Stomach smooth muscle (tissue), 2 donors: ENCODE measurements around the gene GSTM1.

Experiments used
- H3K27ac ChIP-seq: one replicate; pipeline ENCODE4 v1.7.0; 2013; ENCODE audit warnings: mild to moderate bottlenecking, low read length, inconsistent platforms
- H3K27me3 ChIP-seq, 2 donors: one replicate each; pipeline ENCODE4 v1.7.0; 2013; ENCODE audit warnings: low read length in 2 of 2; ENCODE audit not compliant: insufficient read depth in 2 of 2, control insufficient read depth in 1 of 2
- H3K36me3 ChIP-seq, 2 donors: one replicate each; pipeline ENCODE4 v1.7.0; 2013; ENCODE audit warnings: low read length in 2 of 2; ENCODE audit not compliant: control insufficient read depth in 2 of 2, insufficient read depth in 2 of 2
- H3K4me1 ChIP-seq: one replicate; pipeline ENCODE4 v1.7.0; 2013; ENCODE audit warnings: low read length; ENCODE audit not compliant: control insufficient read depth, insufficient read depth
- H3K4me3 ChIP-seq, 2 donors: one replicate each; pipeline ENCODE4 v1.7.0; 2013; ENCODE audit warnings: low read length in 2 of 2
- H3K9ac ChIP-seq, 2 donors: one replicate each; pipeline ENCODE4 v1.7.0; 2013; ENCODE audit warnings: low read length in 2 of 2, mild to moderate bottlenecking in 1 of 2
- H3K9me3 ChIP-seq, 2 donors: one replicate each; pipeline ENCODE4 v1.7.0; 2013; ENCODE audit warnings: low read length in 2 of 2; ENCODE audit not compliant: control insufficient read depth in 2 of 2
- donor health status: healthy.
- donor health status: Pancreatic carcinoma.

GSTM1 gene

DNA sequence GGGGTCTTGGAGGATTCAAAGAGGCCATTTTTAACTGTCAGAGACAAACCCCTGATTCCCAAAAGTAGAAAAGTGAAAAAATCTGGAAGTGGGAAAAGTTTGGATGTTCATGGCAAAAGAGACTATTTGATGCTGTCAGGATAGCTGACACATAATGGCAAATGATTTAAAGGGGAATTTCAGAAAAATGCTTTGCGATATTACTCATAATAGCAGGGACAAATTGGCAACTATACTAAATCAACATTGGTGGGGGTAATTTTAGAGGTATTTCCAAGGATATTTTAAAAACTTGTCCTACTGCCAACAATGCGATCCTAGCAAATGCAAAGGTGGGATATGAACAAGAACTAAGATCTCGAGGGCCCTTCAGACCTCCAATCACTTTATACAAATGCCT, 37.0 kb upstream of the GSTM1 start:
- Histone ChIP-seq H3K27me3 (no peaks in the 10 kb centered on the region), H3K27ac (no peak overlapping the region)

DNA sequence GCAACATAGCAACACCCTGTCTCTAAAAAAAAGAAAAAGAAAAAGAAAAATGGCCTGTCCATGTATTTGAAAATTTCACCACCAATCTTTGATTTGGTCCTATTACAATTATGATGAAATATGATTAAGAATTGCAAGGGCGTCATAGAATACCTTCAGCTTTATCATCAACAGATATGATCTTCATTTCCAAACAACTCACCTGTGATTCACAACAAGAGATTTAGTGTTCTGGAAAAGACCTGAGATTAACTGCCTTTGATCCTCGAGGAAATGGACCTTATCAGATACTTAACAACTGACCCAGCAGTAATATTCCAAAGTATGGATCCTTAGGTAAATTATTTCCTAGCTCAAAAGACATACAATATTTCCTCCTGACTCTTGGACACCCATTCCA, 35.2 kb upstream of the GSTM1 start:
- Histone ChIP-seq H3K4me1 (peaks cover 22% of the 10 kb centered on the region), H3K4me3 (no peak overlapping the region), H3K9ac (no peak overlapping the region), H3K27me3 (no peaks in the 10 kb centered on the region), H3K9me3 (no peaks in the 10 kb centered on the region), H3K36me3 (no peaks in the 10 kb centered on the region), H3K27ac (no peak overlapping the region)

More for the DNA sequence above, 37.0 kb upstream of the GSTM1 start:
- peaks cover 11% of the 10 kb centered on the region for H3K4me1 ChIP-seq
- no peak overlapping the region for H3K9ac ChIP-seq
- no peaks in the 10 kb centered on the region for H3K9me3 ChIP-seq
- H3K4me3 ChIP-seq, result no peak overlapping the region
- H3K36me3 ChIP-seq, result no peaks in the 10 kb centered on the region

DNA sequence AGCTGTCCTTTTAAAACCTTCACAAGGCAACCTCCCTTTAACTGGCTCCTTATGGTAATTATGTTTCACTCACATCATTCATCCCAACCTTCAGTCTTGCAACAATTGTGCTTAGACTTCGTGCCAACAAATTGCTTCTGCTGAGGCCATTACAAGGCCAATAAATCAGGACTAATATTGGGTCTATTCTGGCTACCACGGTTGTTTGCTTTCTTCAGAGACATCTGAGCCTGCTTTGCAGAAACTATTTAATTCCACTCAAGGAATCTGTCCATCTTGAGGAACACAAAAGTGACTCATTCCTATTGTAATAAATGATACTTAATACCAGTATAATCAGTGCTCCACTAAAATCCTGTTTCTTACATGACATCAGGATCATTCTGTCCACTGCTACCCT, 34.3 kb upstream of the GSTM1 start:
- Histone ChIP-seq H3K4me3 (no peak overlapping the region), H3K27ac (no peak overlapping the region), H3K27me3 (no peaks in the 10 kb centered on the region), H3K9ac (no peak overlapping the region), H3K36me3 (peaks cover 2 to 3% of the 10 kb centered on the region in 2 donors), H3K4me1 (peaks cover 22% of the 10 kb centered on the region), H3K9me3 (no peaks in the 10 kb centered on the region)

DNA sequence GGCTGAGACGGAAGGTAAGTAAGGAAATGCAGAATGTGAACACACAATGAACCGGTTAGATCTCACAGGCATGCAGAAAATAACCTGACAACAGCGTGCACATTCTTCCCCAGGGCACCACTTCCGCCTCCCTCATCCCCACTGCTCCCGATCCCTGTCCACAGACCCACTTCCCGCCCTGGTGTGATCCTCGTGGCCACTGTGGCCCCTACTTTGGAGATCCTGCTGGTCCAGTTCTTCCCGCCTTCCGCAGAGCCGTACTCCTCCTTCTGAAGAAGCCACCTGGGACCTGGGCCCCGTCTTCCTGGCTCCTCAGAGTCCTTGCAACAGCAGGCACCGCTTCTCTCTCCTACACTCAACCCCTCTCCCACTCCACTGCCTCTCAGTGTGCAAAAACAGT, 33.1 kb upstream of the GSTM1 start:
- Histone ChIP-seq H3K4me1 (peaks cover 22% of the 10 kb centered on the region), H3K4me3 (no peak overlapping the region), H3K9me3 (no peaks in the 10 kb centered on the region), H3K9ac (no peak overlapping the region), H3K27me3 (no peaks in the 10 kb centered on the region), H3K36me3 (peaks cover 4 to 9% of the 10 kb centered on the region in 2 donors), H3K27ac (no peak overlapping the region)

DNA sequence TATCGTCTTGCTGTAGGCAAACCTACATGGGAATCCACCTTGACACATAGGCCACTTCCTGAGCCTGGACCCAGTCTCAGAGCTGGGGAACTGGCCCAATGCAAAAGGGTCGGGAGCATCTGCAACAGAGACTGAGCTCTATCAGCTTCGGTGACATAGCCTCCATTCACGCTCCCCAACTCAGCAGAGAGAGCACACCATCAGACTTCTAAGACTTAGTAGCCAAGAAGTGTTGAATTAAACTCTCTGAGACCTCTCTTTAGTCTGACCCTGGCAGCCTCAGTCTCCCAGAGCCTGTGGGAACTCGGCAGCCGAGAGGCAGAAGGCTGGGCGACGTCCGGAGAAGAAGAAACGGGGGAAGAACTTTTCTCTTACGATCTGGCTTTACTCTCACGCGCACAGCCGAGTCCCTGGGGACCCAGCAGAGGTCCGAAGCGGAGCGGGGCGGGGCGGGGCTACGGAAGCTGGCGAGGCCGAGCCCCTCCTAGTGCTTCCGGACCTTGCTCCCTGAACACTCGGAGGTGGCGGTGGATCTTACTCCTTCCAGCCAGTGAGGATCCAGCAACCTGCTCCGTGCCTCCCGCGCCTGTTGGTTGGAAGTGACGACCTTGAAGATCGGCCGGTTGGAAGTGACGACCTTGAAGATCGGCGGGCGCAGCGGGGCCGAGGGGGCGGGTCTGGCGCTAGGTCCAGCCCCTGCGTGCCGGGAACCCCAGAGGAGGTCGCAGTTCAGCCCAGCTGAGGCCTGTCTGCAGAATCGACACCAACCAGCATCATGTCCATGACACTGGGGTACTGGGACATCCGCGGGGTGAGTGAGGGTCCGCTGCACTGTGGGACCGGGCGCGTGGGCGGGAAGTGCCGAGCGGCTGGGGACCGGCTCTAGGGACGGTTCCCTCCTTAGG, 31.8 kb upstream of the GSTM1 start, which contains the start of gene GSTM4:
TSS of gene GSTM4 (plus strand) at position 485 of the 905 bp plus-strand sequence. CDS start at position 776, 291 bp downstream.
- peaks cover 9 to 16% of the 10 kb centered on the region in 2 donors for H3K36me3 ChIP-seq
- H3K9ac ChIP-seq, result peak within 1 kb of the TSS; percentile 95 to 96
- H3K4me1 ChIP-seq, result peaks cover 22% of the 10 kb centered on the region
- peak within 1 kb of the TSS; percentile 88 for H3K27ac ChIP-seq
- no peaks in the 10 kb centered on the region for H3K9me3 ChIP-seq
- no peaks in the 10 kb centered on the region for H3K27me3 ChIP-seq
- H3K4me3 ChIP-seq, result peak within 1 kb of the TSS; percentile 89 to 90

DNA sequence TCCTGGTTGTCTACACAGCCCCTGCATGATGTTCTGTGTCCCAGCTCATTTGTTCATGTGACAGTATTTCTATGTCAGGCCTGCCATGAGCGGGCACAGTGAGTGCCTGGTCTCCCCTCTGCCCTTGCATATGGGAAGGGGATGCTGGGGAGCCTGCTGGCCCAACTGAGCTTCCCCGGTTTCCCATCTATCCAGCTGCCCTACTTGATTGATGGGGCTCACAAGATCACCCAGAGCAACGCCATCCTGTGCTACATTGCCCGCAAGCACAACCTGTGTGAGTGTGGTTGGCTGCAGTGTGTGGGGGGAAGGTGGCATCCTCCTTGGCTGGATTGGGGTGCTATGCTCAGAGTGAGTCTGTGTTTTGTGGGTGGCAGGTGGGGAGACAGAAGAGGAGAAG, 30.2 kb upstream of the GSTM1 start:
- H3K27ac ChIP-seq, result no peak overlapping the region
- H3K9ac ChIP-seq, result no peak overlapping the region

DNA sequence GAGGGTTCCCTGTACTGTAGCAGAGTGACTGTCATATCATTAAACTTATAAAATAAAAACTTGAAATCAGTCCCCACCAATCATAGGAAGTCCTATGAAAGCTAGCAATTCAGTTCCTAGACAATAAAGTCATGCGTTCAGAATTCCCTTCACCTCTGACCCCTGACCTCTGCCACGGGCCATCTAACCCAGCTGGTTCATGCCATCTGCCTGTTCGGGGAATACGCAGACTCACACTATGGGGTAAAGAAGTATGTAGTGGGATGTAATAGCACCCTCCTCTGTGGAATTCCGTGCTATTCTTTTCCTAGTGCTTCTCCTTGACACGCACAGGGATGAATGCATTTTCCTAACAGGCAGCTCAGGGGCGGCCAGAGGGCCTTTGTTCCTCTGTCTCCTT, 29.6 kb upstream of the GSTM1 start:
- no peak overlapping the region for H3K9ac ChIP-seq
- peaks cover 16 to 22% of the 10 kb centered on the region in 2 donors for H3K36me3 ChIP-seq
- H3K27me3 ChIP-seq, result no peaks in the 10 kb centered on the region
- H3K4me1 ChIP-seq, result peaks cover 22% of the 10 kb centered on the region
- H3K27ac ChIP-seq, result no peak overlapping the region
- no peak overlapping the region for H3K4me3 ChIP-seq
- no peaks in the 10 kb centered on the region for H3K9me3 ChIP-seq

More for the DNA sequence above, 30.2 kb upstream of the GSTM1 start:
- H3K36me3 ChIP-seq, result peaks cover 13 to 22% of the 10 kb centered on the region in 2 donors
- H3K27me3 ChIP-seq, result no peaks in the 10 kb centered on the region
- H3K4me1 ChIP-seq, result peaks cover 22% of the 10 kb centered on the region
- H3K4me3 ChIP-seq, result peak overlapping the region in 1 of 2 donors; percentile 89
- no peaks in the 10 kb centered on the region for H3K9me3 ChIP-seq

DNA sequence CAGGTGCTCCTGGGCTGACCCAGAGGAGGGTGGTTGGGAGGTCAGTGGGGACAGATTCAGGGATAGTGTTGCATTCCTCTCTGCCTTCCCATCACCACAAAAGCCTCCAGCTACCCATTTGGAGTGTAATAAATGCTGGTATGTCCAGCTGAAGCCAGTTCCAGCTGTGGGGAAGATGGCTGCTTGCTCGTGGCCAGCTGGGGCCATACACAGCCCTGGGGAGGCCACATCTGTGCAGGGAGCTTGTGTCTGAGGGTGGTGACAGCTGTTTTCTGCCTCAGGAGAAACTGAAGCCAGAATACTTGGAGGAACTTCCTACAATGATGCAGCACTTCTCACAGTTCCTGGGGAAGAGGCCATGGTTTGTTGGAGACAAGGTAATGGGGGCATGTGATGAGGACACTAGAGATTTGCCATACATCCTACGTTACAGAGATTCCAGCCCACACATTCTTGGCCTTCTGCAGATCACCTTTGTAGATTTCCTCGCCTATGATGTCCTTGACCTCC, 29.0 kb upstream of the GSTM1 start:
- Histone ChIP-seq H3K27ac (no peak overlapping the region), H3K36me3 (peaks cover 16 to 22% of the 10 kb centered on the region in 2 donors)

DNA sequence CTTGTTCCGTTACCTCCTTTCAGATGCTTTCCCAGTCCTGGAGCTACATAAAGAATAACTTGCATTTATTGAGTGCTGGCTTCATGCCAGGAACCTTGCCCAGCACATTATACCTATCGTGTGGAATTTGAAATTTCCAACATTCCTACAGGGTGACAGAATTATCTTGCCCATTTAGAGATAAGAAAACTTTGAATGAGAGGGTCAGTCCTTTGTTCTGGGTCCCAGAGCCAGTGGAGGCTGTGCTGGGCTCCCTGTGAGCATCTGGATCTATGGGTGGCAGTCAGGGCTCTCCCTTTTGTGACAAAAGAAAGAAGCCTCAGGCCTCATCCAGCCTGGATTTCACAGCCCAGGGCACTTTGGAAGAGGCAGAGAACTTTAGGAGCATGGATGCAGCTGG, 28.5 kb upstream of the GSTM1 start:
- Histone ChIP-seq H3K27ac (no peak overlapping the region), H3K9me3 (no peaks in the 10 kb centered on the region), H3K9ac (no peak overlapping the region), H3K36me3 (peaks cover 16 to 22% of the 10 kb centered on the region in 2 donors), H3K4me3 (no peak overlapping the region), H3K27me3 (no peaks in the 10 kb centered on the region), H3K4me1 (peaks cover 22% of the 10 kb centered on the region)

More for the DNA sequence above, 29.0 kb upstream of the GSTM1 start:
- Histone ChIP-seq H3K27me3 (no peaks in the 10 kb centered on the region), H3K4me1 (peaks cover 22% of the 10 kb centered on the region), H3K9ac (no peak overlapping the region), H3K9me3 (no peaks in the 10 kb centered on the region), H3K4me3 (no peak overlapping the region)

DNA sequence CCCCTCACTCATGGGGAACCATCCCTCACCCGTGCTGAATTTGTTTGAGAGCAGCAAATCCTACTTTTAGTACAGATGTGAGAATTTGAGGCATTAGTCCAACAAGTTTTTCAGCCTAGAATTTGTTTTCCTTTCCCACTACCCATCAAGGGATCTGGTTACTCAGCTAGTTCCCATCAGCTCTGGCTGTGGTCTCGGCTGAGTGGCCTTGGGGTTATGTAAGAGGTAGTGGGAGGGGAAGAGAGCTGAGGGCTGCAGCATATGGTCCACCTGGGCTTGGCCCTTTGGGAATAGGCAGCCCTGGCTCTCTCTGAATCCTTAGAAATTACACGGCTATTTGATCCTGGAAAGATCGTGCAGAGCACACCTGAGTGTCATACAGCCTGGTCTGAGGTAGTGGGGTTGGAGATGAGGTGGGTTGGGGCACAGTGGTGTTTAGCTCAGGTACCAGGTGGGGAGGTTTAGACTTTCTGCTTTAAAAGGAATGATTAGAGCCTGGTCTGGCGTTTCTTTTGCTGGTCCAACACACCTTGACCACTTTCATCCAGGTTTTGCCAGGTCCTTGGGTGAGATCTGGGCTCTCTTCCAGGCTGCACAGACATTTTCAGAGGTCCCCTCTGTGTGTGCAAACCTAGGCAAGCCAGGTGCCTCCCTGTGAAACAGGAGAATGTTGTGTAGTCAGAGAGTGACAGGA, 27.5 kb upstream of the GSTM1 start:
- Histone ChIP-seq H3K9me3 (no peaks in the 10 kb centered on the region), H3K4me1 (peaks cover 15% of the 10 kb centered on the region), H3K9ac (no peak overlapping the region), H3K4me3 (no peak overlapping the region), H3K27me3 (no peaks in the 10 kb centered on the region), H3K27ac (no peak overlapping the region), H3K36me3 (peaks cover 16 to 22% of the 10 kb centered on the region in 2 donors)
